Measurements from ENCODE around the gene SERPINA12.
"Not testable (repeated sequence)": the region's sequence is repeated elsewhere in the genome, so short reads cannot be mapped to it uniquely, and the experiment has no call there.

Gene SERPINA12

GRCh38 chr14:94514351-94514750, 5.1 kb upstream of the SERPINA12 start:
- H3K4me3 ChIP-seq (ENCODE audit: low read depth, low read length, poor library complexity, severe bottlenecking): no peak overlapping the region
- no peak overlapping the region for H2AFZ ChIP-seq (ENCODE audit: low read length)
- no peaks in the 10 kb centered on the region for H3K9me2 ChIP-seq (ENCODE audit: low read depth, low read length)
- no peaks in the 10 kb centered on the region for H3F3A ChIP-seq (ENCODE audit: insufficient read depth, low read length)
- H3K4me1 ChIP-seq (ENCODE audit: insufficient read depth, low read length, severe bottlenecking): no peaks in the 10 kb centered on the region
- H4K20me1 ChIP-seq (ENCODE audit: insufficient read depth, low read length): no peaks in the 10 kb centered on the region
- TF ChIP-seq EZH2 (IDR thresholded peaks at IDR 0.05; ENCODE audit: borderline replicate concordance, low read length) (no peak), CTCF (IDR thresholded peaks at IDR 0.05; ENCODE audit: low read length) (no peak)
- H3K36me3 ChIP-seq (ENCODE audit: insufficient read depth, low read length): no peaks in the 10 kb centered on the region
- no peaks in the 10 kb centered on the region for H3K79me2 ChIP-seq (ENCODE audit: insufficient read depth, low read length)
- H3K9ac ChIP-seq (ENCODE audit: low read length): no peak overlapping the region
- H3K27me3 ChIP-seq (ENCODE audit: insufficient read depth, low read length): peaks cover 6% of the 10 kb centered on the region; the same call in 1 of the 2 replicates
- no peaks in the 10 kb centered on the region for H3K9me3 ChIP-seq (ENCODE audit: low read length)
- H3K27ac ChIP-seq (ENCODE audit: low read depth, low read length, poor library complexity, severe bottlenecking): no peak overlapping the region
- no peak overlapping the region for H3K4me2 ChIP-seq (ENCODE audit: low read length)

- not testable (repeated sequence) for H3K79me2 ChIP-seq (ENCODE audit: insufficient read depth, low read length); H3F3A ChIP-seq (ENCODE audit: insufficient read depth, low read length); H3K36me3 ChIP-seq (ENCODE audit: insufficient read depth, low read length); H3K27me3 ChIP-seq (ENCODE audit: insufficient read depth, low read length); H3K4me3 ChIP-seq (ENCODE audit: low read depth, low read length, poor library complexity, severe bottlenecking); H3K4me1 ChIP-seq (ENCODE audit: insufficient read depth, low read length, severe bottlenecking); H3K9me2 ChIP-seq (ENCODE audit: low read depth, low read length); H3K9ac ChIP-seq (ENCODE audit: low read length); H3K27ac ChIP-seq (ENCODE audit: low read depth, low read length, poor library complexity, severe bottlenecking); H3K4me2 ChIP-seq (ENCODE audit: low read length); H3K9me3 ChIP-seq (ENCODE audit: low read length); H4K20me1 ChIP-seq (ENCODE audit: insufficient read depth, low read length); H2AFZ ChIP-seq (ENCODE audit: low read length)
Observed at GRCh38 chr14:94510481-94510880, 1.2 kb upstream of the SERPINA12 start.

- H3K79me2 ChIP-seq (ENCODE audit: insufficient read depth, low read length): no peaks in the 10 kb centered on the region
- TF ChIP-seq CTCF (IDR thresholded peaks at IDR 0.05; ENCODE audit: low read length) (no peak), EZH2 (IDR thresholded peaks at IDR 0.05; ENCODE audit: borderline replicate concordance, low read length) (no peak)
Observed at GRCh38 chr14:94505641-94506040, 3.6 kb downstream of the SERPINA12 start.

GRCh38 chr14:94505206-94505605, 4.1 kb downstream of the SERPINA12 start:
- H3K27me3 ChIP-seq (ENCODE audit: insufficient read depth, low read length): no peaks in the 10 kb centered on the region
- no peak for TF ChIP-seq CTCF (IDR thresholded peaks at IDR 0.05; ENCODE audit: low read length)
- TF ChIP-seq EZH2 (IDR thresholded peaks at IDR 0.05; ENCODE audit: borderline replicate concordance, low read length): no peak

More at GRCh38 chr14:94505641-94506040, 3.6 kb downstream of the SERPINA12 start:
- no peak overlapping the region for H3K27ac ChIP-seq (ENCODE audit: low read depth, low read length, poor library complexity, severe bottlenecking)
- H3K4me3 ChIP-seq (ENCODE audit: low read depth, low read length, poor library complexity, severe bottlenecking): no peak overlapping the region
- H3K9ac ChIP-seq (ENCODE audit: low read length): no peak overlapping the region
- no peak overlapping the region for H3K4me2 ChIP-seq (ENCODE audit: low read length)
- H3K36me3 ChIP-seq (ENCODE audit: insufficient read depth, low read length): no peaks in the 10 kb centered on the region
- H3K9me3 ChIP-seq (ENCODE audit: low read length): no peaks in the 10 kb centered on the region
- H3K9me2 ChIP-seq (ENCODE audit: low read depth, low read length): no peaks in the 10 kb centered on the region
- H4K20me1 ChIP-seq (ENCODE audit: insufficient read depth, low read length): no peaks in the 10 kb centered on the region
- H3F3A ChIP-seq (ENCODE audit: insufficient read depth, low read length): no peaks in the 10 kb centered on the region
- H3K27me3 ChIP-seq (ENCODE audit: insufficient read depth, low read length): no peaks in the 10 kb centered on the region
- H3K4me1 ChIP-seq (ENCODE audit: insufficient read depth, low read length, severe bottlenecking): no peaks in the 10 kb centered on the region
- H2AFZ ChIP-seq (ENCODE audit: low read length): no peak overlapping the region

More at GRCh38 chr14:94505206-94505605, 4.1 kb downstream of the SERPINA12 start:
- Histone ChIP-seq H3K4me3 (ENCODE audit: low read depth, low read length, poor library complexity, severe bottlenecking) (no peak overlapping the region), H4K20me1 (ENCODE audit: insufficient read depth, low read length) (no peaks in the 10 kb centered on the region), H3K9ac (ENCODE audit: low read length) (no peak overlapping the region), H3K9me2 (ENCODE audit: low read depth, low read length) (no peaks in the 10 kb centered on the region), H3K79me2 (ENCODE audit: insufficient read depth, low read length) (no peaks in the 10 kb centered on the region), H3K9me3 (ENCODE audit: low read length) (no peaks in the 10 kb centered on the region), H2AFZ (ENCODE audit: low read length) (no peak overlapping the region), H3K36me3 (ENCODE audit: insufficient read depth, low read length) (no peaks in the 10 kb centered on the region), H3F3A (ENCODE audit: insufficient read depth, low read length) (no peaks in the 10 kb centered on the region), H3K4me1 (ENCODE audit: insufficient read depth, low read length, severe bottlenecking) (no peaks in the 10 kb centered on the region), H3K4me2 (ENCODE audit: low read length) (no peak overlapping the region), H3K27ac (ENCODE audit: low read depth, low read length, poor library complexity, severe bottlenecking) (no peak overlapping the region)
